GM21723 (cell line): ENCODE measurements around the gene COL24A1.
A peak's percentile ranks its signal among the peaks of the same experiment; 100 is the strongest.

ENCODE experiments used
- ATAC-seq: cut with Tn5 transposase; IDR thresholded peaks from one replicate; pipeline ENCODE4 v1.9.1; 2021; ENCODE audit warnings: mild to moderate bottlenecking, moderate library complexity; ENCODE audit not compliant: unreplicated experiment

The COL24A1 gene

GRCh38 chr1:85707267-85707989 is 449.1 kb downstream of the COL24A1 start:
- ATAC-seq, result peak; percentile 35

DNA sequence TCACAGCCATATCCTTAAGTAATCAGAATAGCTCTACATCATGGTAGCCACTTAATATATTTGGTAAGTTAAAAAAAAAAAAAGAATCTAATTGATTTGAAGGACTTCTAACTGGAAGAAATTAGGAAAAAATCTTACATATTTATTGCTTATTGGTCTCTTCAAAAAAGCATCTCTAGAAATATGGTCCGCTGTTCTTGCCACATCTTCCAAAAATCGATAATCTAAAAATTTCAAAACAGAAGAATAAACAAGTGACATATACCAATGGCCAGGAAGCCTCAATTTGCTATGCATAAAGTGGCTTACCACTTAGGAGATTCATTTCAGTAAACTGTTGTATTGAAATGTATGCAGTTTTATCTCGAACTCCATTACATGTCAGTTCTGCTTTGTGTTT is 450.6 kb downstream of the COL24A1 start:
- no peak for ATAC-seq

DNA sequence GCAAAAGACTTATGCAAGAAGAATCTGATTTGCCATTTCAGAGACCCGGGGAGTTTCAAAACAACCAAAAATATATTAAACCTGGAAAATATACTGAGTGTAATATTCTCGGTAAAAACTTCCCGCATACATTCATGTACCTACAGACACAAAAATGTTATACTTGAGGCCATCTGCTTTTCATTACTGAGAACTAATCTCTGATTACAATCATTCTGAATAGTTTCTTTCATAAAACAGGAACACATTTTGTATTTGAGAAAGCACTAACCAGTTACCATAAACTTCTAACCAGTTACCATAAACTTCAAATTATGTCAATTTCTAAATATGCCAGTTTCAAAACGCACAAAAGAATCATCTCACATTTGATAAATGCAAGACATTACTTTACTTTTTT is 456.1 kb downstream of the COL24A1 start:
- ATAC-seq, result no peak

GRCh38 chr1:85697895-85698294 is 458.7 kb downstream of the COL24A1 start:
- no peak for ATAC-seq

DNA sequence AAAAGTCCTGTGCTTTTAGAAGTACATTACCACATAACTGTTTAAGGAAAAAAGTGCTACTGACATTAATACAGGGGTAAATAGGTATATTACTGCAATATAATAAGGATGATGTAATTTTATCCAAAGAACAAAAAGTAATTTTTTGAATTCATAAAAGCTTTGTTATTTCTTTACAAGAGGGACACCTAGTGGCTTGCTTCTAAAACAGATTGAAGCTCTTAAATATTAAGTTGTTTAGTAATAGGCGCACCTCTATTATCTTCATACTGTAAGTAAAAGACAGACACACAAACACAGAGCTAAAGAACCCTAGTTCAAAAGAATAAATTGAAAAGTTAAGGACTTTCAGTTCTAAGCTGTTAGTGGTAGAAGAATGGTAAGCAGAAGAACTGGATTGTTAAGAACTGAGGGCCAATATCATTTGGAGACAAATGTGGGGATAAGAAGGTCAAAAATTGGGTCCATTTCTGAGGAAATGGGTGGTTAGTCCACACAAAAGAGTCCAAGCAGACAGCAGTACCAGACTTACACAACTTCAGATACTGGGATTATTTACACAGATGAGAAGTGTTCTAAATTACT is 463.8 kb downstream of the COL24A1 start:
- no peak for ATAC-seq

DNA sequence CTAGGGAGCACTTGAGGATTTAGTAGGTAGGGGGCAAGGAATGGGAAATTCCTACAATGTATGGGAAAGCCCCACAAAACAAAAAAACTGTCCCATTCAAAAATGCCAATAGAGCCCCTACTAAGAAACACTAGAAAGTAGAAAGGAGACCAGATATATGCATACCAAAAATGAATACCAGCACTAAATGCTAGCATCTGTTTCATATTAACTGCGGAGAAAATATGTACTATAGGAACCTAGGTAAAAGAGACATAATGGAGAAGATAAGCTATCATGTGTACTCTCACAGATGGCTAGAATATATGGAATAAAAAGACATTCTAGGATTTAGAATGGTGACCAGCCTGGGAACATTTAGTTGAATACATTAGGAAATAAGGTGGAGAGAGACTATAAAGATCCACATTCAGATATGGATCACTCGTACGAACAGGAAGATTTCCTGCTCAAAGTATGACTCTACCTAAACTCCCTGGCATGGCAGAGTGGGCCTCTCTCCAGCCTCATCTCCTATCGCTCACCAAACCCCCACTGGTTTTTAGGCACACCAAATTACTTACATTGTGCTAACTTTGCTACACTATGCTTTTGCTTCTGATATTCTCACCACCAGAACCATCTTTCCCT is 466.7 kb downstream of the COL24A1 start:
- no peak for ATAC-seq

- no peak for ATAC-seq
These were observed 473.1 kb downstream of the COL24A1 start for GRCh38 chr1:85683292-85684025.

DNA sequence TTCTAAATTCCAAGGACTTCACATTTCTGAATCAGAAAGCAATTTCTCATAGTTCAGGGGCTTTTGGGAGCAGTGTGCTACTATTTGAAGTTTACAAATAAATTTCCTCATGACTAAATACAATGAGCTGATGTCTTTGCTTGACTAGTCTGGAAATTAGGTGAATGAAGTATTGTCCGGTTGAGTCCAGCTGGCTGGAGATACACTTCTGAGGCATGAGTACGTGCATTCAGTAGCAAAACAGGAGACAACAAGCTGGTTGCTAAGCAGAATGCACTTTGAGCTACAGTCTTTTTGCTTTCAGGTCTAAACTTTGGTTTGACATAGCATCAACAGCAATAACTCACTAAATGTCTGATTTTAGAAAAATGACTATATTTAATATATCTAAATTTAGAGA is 475.5 kb downstream of the COL24A1 start:
- ATAC-seq, result no peak
